Activated CD8-positive, alpha-beta memory T cell treated with anti-CD3 and anti-CD28 coated beads, Interleukin-2, amount 50 U/mL, for 4 hours (primary cell): ENCODE measurements around the gene BNC2.

Experiments used
- DNase-seq: peaks from one replicate; pipeline ENCODE4 v3.0.0-alpha.2; 2020

BNC2 gene

GRCh38 chr9:16708656-16709435 lies 161.6 kb downstream of the BNC2 start:
- DNase-seq, result no peak

- no peak for DNase-seq
Measured at GRCh38 chr9:16705111-16705604, 165.3 kb downstream of the BNC2 start.

GRCh38 chr9:16704116-16705110 lies 166.1 kb downstream of the BNC2 start:
- DNase-seq, result no peak

- no peak for DNase-seq
Measured at GRCh38 chr9:16701347-16701746, 169.1 kb downstream of the BNC2 start.

GRCh38 chr9:16693616-16694015 lies 176.9 kb downstream of the BNC2 start:
- DNase-seq, result no peak

- DNase-seq, result no peak
Measured at GRCh38 chr9:16690628-16691027, 179.8 kb downstream of the BNC2 start.

- no peak for DNase-seq
Measured at GRCh38 chr9:16690205-16690604, 180.3 kb downstream of the BNC2 start.

GRCh38 chr9:16689351-16689938 lies 181.0 kb downstream of the BNC2 start:
- DNase-seq, result no peak

GRCh38 chr9:16688814-16689213 lies 181.7 kb downstream of the BNC2 start:
- no peak for DNase-seq

- no peak for DNase-seq
Measured at GRCh38 chr9:16687678-16688369, 182.6 kb downstream of the BNC2 start.

GRCh38 chr9:16683326-16683725 lies 187.1 kb downstream of the BNC2 start:
- DNase-seq, result no peak

GRCh38 chr9:16682273-16682672 lies 188.2 kb downstream of the BNC2 start:
- DNase-seq, result no peak

- no peak for DNase-seq
Measured at GRCh38 chr9:16681652-16681987, 188.8 kb downstream of the BNC2 start.

GRCh38 chr9:16680975-16681651 lies 189.4 kb downstream of the BNC2 start:
- no peak for DNase-seq

- no peak for DNase-seq
Measured at GRCh38 chr9:16680541-16680940, 189.9 kb downstream of the BNC2 start.

- DNase-seq, result no peak
Measured at GRCh38 chr9:16679327-16679821, 191.1 kb downstream of the BNC2 start.

GRCh38 chr9:16676519-16676918 lies 194.0 kb downstream of the BNC2 start:
- DNase-seq, result no peak

- DNase-seq, result no peak
Measured at GRCh38 chr9:16675131-16675530, 195.3 kb downstream of the BNC2 start.

GRCh38 chr9:16673171-16673570 lies 197.3 kb downstream of the BNC2 start:
- DNase-seq, result no peak

- DNase-seq, result no peak
Measured at GRCh38 chr9:16672501-16672900, 198.0 kb downstream of the BNC2 start.

GRCh38 chr9:16671591-16672137 lies 198.8 kb downstream of the BNC2 start:
- no peak for DNase-seq

GRCh38 chr9:16670791-16671190 lies 199.7 kb downstream of the BNC2 start:
- DNase-seq, result no peak
